Endometrium (tissue), 2 donors: ENCODE measurements around the gene DDX46.
"Not testable (repeated sequence)": the region's sequence is repeated elsewhere in the genome, so short reads cannot be mapped to it uniquely, and the experiment has no call there.

ENCODE experiments used
- FAIRE-seq: peaks from 2 replicates; lab custom pipeline; 2012; peaks lifted over from hg19 to GRCh38; lab: Jason Lieb, UNC
- donor health status: control.
- donor health status: control.

The DDX46 gene

GRCh38 chr5:134844252-134844651 is 85.7 kb downstream of the DDX46 start:
- FAIRE-seq: no peak

DNA sequence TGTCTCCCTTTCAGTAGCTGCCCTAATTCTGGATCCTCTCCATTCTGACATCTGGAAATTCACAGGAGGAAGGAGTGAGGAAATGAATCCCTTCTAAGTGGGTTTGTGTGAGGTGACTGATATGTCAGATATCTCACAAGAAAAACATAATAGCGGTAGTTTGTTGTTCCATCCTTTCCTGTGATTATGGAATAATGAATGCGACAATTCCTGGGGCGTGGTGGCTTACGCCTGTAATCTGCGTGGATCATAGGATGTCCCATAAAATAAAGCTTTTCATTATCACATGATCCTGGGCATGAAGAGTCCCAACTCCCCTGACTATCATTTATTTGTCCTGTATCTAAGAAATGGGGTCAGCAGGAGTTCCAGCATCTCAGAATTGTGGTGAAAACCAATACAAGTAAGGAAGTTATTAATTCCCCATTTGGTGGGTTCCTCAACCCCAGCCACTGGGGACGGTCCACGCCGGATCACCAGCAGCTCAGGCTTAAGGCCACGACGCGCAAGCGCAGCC is 86.8 kb downstream of the DDX46 start:
- no peak for FAIRE-seq

DNA sequence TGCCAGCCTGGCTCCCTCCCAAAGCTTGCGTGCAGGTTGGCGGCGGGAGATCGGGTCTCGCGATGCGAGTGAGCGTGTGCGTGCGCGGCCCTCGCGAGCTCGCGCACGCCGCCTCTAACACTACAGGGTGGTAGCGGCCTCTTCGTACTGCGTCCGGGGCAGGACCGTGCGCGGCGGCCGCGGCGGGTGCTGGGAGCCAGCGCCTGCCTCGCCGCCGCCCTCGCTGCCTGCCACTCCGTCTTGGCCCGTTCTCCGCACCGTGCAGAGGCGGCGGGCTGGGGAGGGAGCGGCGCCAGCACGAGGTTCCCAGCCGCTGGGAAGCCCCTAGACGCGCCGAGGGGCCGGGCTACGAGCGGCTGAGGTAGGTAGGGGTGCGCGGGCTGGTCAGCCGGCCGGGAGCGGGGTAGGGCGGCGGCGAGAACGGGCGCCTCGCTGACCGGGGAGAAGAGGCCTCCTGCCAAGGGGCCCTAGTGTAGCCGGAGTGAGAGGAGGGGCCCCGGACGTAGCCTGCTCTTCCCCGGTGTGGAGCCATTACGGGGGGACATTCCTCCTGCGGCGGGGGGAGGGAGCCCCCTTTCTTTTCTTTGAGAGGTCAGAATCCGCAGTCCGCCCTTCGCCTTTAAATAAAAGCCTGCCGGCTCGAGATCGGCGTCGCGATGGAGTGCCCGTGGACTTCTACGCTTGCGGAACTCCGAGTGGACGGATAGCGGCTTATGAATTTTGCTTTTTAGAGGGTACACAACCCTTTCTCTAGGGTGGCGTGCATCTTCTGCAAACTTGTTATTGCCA is 87.5 kb downstream of the DDX46 start, which contains the start of gene C5orf24:
C5orf24 (plus strand) TSS at position 117 of the 789 bp plus-strand sequence. CDS start 8,933 bp downstream, outside the sequence.
- no peak for FAIRE-seq

DNA sequence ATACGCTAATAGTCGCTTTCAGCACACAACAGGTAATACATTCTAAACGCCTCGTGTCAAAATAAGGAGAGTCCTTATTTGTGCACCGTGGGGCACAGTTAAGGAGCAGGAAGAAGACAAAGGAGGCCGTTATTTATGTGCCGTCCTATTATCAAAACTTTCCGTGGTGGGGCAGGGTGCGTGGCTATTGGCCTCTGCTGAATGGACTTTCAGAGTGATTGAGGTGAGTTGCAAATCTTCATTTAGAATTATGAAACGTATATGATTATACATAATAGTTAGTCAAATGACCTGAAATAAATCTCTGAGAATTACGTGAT is 88.0 kb downstream of the DDX46 start:
- FAIRE-seq: no peak

- not testable (repeated sequence) for FAIRE-seq
These were observed 90.9 kb downstream of the DDX46 start for GRCh38 chr5:134849434-134849933.

GRCh38 chr5:134851307-134851923 is 92.8 kb downstream of the DDX46 start:
- FAIRE-seq: no peak

GRCh38 chr5:134856465-134856864 is 97.9 kb downstream of the DDX46 start:
- FAIRE-seq: not testable (repeated sequence)

- no peak for FAIRE-seq
These were observed 98.8 kb downstream of the DDX46 start for GRCh38 chr5:134857401-134857800.

- no peak for FAIRE-seq
These were observed 106.1 kb downstream of the DDX46 start for GRCh38 chr5:134864707-134865106.

DNA sequence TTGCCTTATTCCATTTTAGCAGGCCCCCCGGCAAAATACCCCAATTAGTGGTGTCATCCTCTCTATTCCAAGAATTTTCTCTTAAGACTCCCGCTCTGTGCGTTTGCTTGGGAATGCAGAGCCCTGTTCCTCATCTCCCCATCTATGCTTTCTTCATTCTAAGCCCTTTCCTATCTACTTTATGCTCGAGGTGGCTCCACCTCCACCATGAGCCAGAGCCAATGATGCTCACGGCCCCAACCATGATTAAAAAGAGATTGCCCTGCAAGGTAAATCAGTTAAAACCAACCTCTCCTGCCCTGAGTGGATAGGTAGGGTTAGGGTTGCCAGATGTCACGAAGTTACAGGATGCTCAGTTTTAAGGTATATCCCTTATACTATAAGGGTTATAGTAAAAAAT is 114.9 kb downstream of the DDX46 start:
- no peak for FAIRE-seq

- FAIRE-seq: no peak
These were observed 115.6 kb downstream of the DDX46 start, which contains the start of gene TXNDC15 for GRCh38 chr5:134873987-134874830. TSS of gene TXNDC15 (plus strand) at chr5:134874371. CDS start at chr5:134874428, 57 bp downstream.

GRCh38 chr5:134874831-134875655 is 116.5 kb downstream of the DDX46 start:
- no peak for FAIRE-seq

DNA sequence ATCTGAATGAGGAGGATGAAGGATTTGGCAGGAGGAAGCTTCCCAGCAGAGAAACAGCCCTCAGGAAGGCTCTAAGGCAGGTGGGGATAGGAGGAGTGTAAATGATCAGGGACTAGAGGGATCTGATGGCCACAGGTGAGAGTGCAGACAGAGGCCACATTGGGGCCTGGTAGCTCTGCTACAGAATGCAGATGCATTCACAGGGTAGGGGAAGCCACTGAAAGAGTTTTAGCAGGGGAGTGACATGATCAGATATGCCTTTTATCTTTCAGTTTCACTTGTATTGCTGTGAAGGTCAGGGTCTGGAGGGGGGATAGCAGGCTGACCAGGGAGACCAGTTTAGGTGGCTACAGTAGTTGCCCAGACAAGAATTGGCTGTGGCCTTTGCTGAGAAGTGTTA is 118.6 kb downstream of the DDX46 start:
- no peak for FAIRE-seq

DNA sequence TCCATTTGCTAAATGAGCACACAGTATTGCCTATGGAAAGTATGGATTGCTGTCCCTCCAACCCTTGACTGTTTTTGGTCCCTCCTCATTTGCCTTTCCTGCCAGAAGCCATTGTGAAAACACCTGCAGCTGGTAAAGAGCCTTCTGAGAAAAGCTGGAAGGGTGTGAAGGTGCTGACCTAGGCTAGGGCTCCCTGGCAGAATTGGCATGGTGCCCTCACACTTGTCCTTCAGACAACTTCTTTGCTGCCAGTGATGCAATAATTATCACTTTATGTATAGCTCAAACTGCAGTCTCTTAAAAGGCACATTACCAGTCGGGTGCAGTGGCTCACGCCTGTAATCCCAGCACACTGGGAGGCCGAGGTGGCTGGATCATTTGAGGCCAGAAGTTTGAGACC is 119.8 kb downstream of the DDX46 start:
- no peak for FAIRE-seq

GRCh38 chr5:134879456-134879855 is 120.9 kb downstream of the DDX46 start:
- FAIRE-seq: no peak
